ENCODE results near the gene TAF11.
"Not testable (repeated sequence)": the region's sequence is repeated elsewhere in the genome, so short reads cannot be mapped to it uniquely, and the experiment has no call there.

The TAF11 gene, protein sequence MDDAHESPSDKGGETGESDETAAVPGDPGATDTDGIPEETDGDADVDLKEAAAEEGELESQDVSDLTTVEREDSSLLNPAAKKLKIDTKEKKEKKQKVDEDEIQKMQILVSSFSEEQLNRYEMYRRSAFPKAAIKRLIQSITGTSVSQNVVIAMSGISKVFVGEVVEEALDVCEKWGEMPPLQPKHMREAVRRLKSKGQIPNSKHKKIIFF

GRCh38 chr6:34887753-34888513 is at the start of gene TAF11:
TAF11 (minus strand) TSS chr6:34888042; CDS start chr6:34887957, 85 bp downstream.
- DNase-seq (ENCODE audit: low read depth in 2 of 2): peak; percentile 78 to 89

DNA sequence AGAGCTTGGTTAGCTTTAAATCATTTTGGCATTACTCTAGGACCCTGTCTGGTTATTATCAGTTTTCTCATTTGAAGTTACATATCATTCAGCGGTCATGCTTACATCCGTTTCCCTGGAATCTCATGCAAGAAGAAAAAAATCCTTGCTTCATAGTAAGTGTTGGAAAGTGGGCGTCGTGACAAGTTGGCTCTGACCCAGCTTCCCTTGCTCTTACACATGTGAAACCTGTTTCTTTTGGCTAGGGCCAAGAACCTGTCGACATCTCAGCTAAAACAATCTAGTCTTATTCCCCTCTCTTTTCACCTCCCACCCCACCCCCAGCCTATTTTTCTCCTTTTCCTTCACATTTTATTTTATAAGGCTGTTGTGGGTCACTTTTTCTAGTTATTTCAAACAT is 46.7 kb upstream of the TAF11 start:
- DNase-seq (ENCODE audit: low read depth in 2 of 2): no peak

- not testable (repeated sequence) for DNase-seq (ENCODE audit: low read depth in 2 of 2)
These were observed 44.4 kb upstream of the TAF11 start for GRCh38 chr6:34932202-34932601.

DNA sequence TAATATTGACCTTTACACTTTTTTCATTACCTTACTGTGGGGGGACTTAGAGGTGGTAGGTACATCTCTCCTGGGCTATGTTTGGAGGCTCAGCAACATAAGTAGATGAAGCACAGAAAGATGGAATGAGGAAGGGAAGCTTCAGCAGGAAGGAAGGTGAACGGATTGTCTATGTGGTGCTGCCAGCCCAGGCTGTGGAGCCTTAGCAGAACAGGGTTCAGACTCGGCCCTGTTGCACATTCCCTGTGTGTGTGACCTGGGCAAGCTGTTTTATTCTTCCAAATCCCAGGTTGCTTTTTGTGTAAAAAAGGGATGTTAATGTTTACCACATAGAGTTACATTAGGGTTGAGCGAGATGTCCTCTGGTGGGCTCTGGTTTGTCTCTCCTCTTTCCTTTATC is 42.4 kb upstream of the TAF11 start:
- no peak for DNase-seq (ENCODE audit: low read depth in 2 of 2)

DNA sequence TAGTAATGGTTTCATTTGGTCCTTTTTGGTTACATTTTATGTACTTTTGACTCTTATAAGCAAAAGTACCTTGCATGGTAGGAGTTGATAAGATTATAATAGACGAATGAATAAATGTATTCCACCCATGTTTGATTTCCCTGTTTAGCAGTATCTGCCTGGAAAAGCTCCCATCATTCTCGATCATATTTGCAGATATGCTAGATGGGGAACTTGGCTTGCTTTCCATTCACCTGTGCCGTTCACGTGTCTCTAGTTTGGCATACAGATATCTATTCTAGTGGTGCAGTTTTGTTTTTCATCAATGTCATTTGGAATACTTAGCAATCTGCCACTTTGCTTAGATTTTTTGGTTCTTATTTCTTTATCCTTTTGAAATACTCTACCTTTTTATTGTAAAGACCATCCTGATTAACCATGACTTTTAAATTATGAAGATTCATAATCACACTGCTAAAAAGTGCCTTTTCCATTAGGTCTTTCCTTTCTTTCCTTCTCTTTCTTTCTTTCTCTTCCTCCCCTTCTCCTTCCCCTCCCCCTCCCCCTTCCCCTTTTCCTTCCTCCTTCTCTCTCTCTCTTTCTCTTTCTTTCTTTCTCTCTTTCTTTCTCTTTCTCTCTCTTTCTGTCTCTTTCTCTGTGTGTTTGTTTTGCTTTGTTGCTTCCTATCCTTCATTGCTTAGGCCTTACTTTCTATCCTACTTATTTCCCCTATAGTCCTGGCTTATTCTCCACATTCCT is 41.6 kb upstream of the TAF11 start:
- DNase-seq (ENCODE audit: low read depth in 2 of 2): no peak

- DNase-seq (ENCODE audit: low read depth in 2 of 2): no peak
These were observed 40.9 kb upstream of the TAF11 start for GRCh38 chr6:34928695-34929094.

DNA sequence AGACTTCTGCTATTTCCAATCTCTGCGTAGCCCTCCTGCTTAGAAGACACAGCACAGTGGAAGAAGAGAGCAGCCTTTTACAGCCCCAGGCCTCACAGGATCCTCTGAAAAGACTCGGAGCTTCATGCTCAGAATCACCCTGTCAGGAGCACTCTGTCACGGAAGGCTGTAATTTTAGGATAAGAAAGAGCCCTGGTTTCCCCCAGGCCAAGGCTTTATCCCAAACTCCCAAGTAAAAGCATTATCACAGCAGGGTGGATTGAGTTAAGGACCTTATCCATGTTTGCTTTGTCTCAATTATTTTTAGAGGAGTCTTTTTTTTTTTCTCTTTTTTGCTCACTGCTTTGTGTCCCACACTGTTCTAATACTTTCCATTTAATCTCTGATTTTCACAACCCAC is 40.4 kb upstream of the TAF11 start:
- no peak for DNase-seq (ENCODE audit: low read depth in 2 of 2)

DNA sequence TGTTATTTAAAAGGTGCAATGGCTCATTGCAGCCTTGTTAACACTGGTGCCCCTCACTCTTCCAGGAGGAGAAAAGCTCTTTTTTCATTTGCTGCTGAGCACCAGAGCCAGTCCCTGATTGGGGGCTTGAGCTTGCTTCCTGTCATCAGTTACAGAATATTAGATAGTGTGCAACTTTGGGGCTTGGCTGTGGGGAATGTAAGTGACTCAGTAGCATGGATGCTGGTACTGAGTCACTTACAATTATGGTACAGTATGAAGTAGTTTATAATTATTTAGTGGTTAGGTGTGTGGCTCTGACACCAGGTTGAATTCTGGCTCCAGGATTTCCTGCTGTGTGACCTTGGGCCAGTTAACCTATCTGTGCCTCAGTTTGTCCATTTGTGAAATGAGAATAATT is 38.8 kb upstream of the TAF11 start:
- DNase-seq (ENCODE audit: low read depth in 2 of 2): no peak

DNA sequence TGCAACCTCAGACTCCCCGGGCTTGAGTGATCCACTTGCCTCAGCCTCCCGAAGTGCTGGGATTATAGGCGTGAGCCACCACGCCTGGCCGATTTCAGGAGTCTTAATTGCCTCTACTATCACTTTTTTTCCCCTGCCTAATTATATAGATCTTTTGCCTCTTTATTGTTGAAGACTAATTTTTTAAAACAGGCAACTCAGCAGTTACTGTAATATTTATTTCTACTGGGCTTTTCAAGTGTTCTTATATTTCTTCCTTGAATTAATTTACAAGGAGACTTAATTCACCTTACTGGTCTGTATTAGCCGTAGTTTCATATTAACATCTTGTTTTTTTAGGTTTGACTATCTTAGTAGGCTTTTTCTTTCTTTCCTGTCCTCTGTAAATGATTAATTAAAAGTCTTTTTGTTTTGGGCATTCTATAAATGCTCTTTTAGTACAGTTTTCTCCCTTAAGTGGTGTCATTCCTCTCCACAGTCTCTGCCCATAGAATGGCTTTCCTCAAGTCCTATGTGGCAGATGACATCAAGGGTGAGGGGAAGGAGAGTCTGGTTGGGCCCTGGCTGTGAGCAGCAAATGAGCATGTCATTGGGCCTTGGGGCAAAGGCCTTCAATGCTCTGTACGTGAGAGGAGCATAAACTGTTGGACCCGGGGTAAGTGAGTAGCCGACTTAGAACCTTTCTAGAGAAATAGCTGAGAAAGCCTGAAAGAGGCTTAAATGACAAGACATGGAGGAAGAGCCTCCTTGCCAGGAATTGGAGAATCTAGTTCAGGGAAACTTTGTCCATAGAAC is 37.2 kb upstream of the TAF11 start:
- no peak for DNase-seq (ENCODE audit: low read depth in 2 of 2)

DNA sequence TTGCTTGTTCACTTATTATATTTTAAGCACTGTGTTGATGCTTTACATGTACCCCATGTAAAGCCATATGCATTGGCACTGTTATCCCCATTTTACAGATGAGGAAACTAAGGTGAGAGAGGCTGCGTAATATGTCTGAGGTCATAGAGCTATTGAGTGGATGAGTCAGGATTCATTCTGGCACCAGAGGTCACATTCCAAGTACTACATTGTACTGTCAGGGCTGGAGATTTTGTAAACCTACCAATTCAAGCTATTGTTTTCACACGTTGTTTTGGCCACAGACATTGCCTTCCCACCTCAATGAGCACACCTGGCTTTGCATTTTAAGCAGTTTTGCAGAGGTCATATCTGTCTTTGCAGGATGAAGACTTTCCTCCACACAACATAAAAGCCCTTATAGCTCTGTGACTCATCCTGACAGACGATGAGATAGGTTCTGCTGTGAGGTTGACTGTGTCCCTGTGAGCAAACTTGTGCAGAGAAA is 34.4 kb upstream of the TAF11 start:
- no peak for DNase-seq (ENCODE audit: low read depth in 2 of 2)

GRCh38 chr6:34920097-34920496 is 32.3 kb upstream of the TAF11 start:
- no peak for DNase-seq (ENCODE audit: low read depth in 2 of 2)

GRCh38 chr6:34919651-34920050 is 31.8 kb upstream of the TAF11 start:
- DNase-seq (ENCODE audit: low read depth in 2 of 2): no peak

- DNase-seq (ENCODE audit: low read depth in 2 of 2): no peak
These were observed 29.9 kb upstream of the TAF11 start for GRCh38 chr6:34917626-34918285.

DNA sequence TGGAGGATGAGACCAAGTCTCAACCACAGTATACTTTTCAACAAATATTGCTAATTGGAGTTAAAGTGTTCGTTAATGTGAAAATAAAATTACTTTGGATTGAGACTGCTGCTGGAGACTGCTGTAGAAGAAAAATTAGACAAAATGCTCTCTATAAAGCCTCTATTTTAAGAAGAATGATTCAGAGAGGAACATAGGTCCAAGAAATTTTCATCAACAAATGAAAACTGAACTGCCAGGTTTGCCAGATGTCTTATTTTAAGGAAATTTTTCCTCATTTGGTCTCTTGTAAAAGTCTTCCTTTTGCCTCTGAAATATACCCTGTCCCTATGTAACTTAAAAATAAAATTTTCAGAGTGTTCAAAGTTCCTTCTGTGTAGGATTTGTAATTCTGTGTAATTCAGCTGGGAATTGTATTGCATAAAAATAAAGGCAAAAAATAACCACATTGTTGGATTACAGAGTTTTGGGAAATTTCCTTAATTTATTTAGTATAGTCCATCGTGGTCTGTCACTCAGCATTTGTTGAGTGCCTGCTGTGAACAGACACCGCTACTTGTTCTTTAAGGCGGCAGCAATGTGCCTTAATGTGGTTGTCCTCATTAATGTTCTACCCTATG is 28.6 kb upstream of the TAF11 start:
- DNase-seq (ENCODE audit: low read depth in 2 of 2): no peak

- DNase-seq (ENCODE audit: low read depth in 2 of 2): no peak
These were observed 26.5 kb upstream of the TAF11 start for GRCh38 chr6:34914358-34914757.

GRCh38 chr6:34912715-34913464 is 25.0 kb upstream of the TAF11 start:
- DNase-seq (ENCODE audit: low read depth in 2 of 2): peak in 1 of 2 experiments; percentile 25

DNA sequence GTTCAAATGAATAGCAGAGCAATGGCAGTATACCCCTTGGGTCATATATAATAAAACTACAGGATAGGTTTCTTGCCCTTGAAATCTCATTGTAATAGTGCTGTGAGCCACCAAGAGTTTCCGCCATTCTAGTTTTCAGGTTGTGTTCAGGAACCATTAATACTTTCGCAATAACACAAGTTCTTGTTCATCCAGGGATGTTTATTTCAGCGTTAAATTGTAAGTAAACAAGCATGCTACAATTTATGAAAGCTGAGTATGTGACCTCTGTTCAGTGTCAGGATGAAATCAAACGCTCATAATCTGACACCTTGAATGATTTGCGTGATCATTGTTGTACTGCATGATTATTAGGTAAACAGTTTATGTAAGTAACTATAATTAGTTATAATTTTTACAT is 24.0 kb upstream of the TAF11 start:
- DNase-seq (ENCODE audit: low read depth in 2 of 2): no peak

- no peak for DNase-seq (ENCODE audit: low read depth in 2 of 2)
These were observed 21.6 kb upstream of the TAF11 start for GRCh38 chr6:34909320-34909883.

DNA sequence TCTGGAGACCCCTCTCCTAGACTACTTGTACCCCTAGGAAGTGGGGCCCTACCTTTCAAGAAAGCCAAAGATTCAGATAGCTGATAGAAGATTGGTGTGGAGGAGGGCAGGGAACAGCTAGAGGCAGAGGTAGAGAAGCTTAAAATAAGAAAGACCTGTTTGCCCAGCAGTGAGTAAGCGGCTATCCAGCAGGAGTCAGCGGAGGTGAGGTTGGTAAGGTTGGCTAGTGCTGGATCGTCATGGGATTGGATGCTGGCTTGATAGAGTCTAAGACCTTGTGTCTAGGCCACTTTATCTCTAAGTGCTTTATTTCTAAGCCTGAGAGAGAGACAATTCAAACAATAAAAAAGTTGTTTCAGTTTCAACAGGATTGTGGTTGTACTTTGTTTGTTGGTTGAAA is 20.4 kb upstream of the TAF11 start:
- no peak for DNase-seq (ENCODE audit: low read depth in 2 of 2)

GRCh38 chr6:34906826-34907225 is 19.0 kb upstream of the TAF11 start:
- no peak for DNase-seq (ENCODE audit: low read depth in 2 of 2)

All from stimulated activated CD4-positive, alpha-beta T cell treated with anti-CD3 and anti-CD28 coated beads, Interleukin-12 subunit alpha, Interleukin-12 subunit beta, amount 100 ng/mL, for 24 hours (primary cell).